ENCODE data around the gene COBLL1. TPM values are rescaled to one million over a fixed set of nuclear protein-coding genes. Genes with fewer than 3 reads are reported as not detected.

Gene COBLL1
- total and polyA plus RNA-seq, 3 donors from 2014 or later, result 5.4 to 17.3 (median 14.5) TPM

GRCh38 chr2:164882276-164882675, 40.7 kb upstream of the COBLL1 start:
- TF ChIP-seq CTCF (IDR thresholded peaks at IDR 0.05) (no peak), POLR2A (IDR thresholded peaks at IDR 0.05) (no peak)
- no peaks in the 10 kb centered on the region for H3K27me3 ChIP-seq
- DNase-seq, result peak; percentile 71
- H3K4me3 ChIP-seq, result no peak overlapping the region
- no peaks in the 10 kb centered on the region for H3K36me3 ChIP-seq (ENCODE audit: low read depth, missing control alignments)
- peak overlapping the region in 1 of 2 donors; percentile 57 for H3K27ac ChIP-seq
- intact Hi-C loops (cut with DNase I; ENCODE audit: low total_unique reads), result no loop called here
- peaks cover 5% of the 10 kb centered on the region for H3K4me1 ChIP-seq
- 41 to 55% methylated on average over 9 of the region's 9 CpGs for WGBS, 2 donors
- H3K9me3 ChIP-seq, result no peaks in the 10 kb centered on the region

GRCh38 chr2:164881524-164881923, 39.9 kb upstream of the COBLL1 start:
- intact Hi-C loops (cut with DNase I; ENCODE audit: low total_unique reads), result no loop called here
- TF ChIP-seq POLR2A (IDR thresholded peaks at IDR 0.05) (no peak), CTCF (IDR thresholded peaks at IDR 0.05) (no peak)
- Histone ChIP-seq H3K36me3 (ENCODE audit: low read depth, missing control alignments) (no peaks in the 10 kb centered on the region), H3K27ac (peak overlapping the region in 1 of 2 donors; percentile 37), H3K27me3 (no peaks in the 10 kb centered on the region), H3K4me1 (peaks cover 5% of the 10 kb centered on the region), H3K4me3 (no peak overlapping the region), H3K9me3 (no peaks in the 10 kb centered on the region)
- 42 to 76% methylated on average over 1 of the region's 1 CpG for WGBS, 2 donors
- DNase-seq, result no peak

GRCh38 chr2:164879901-164880535, 38.4 kb upstream of the COBLL1 start:
- intact Hi-C loops (cut with DNase I; ENCODE audit: low total_unique reads), result no loop called here
- H3K36me3 ChIP-seq (ENCODE audit: low read depth, missing control alignments), result no peaks in the 10 kb centered on the region
- no peaks in the 10 kb centered on the region for H3K9me3 ChIP-seq
- peaks cover 5% of the 10 kb centered on the region for H3K4me1 ChIP-seq
- TF ChIP-seq POLR2A (IDR thresholded peaks at IDR 0.05) (no peak), CTCF (IDR thresholded peaks at IDR 0.05) (no peak)
- 57 to 58% methylated on average over 2 of the region's 2 CpGs for WGBS, 2 donors
- H3K4me3 ChIP-seq, result no peak overlapping the region
- no peak overlapping the region for H3K27ac ChIP-seq
- H3K27me3 ChIP-seq, result no peaks in the 10 kb centered on the region
- DNase-seq, result no peak

DNA sequence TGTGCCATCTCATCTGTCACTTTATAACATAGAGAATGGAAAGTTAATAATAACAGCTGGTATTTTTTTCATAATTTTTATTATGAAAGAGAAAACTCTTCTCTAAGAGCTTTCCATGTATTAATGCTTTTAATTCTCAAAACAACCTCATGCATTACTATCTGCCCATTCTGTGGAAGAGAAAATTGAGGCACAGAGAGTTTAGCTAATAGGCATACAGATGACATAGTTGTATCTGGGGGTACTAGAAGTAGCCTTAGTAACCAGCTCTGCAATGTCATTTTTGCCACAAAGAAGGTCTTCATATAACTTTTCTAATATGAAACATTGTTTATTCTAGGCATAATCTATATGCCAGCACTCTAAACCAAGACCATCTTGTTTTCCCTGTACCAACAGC, 36.3 kb upstream of the COBLL1 start:
- Histone ChIP-seq H3K36me3 (ENCODE audit: low read depth, missing control alignments) (no peaks in the 10 kb centered on the region), H3K9me3 (no peaks in the 10 kb centered on the region), H3K4me1 (peaks cover 5% of the 10 kb centered on the region), H3K27me3 (no peaks in the 10 kb centered on the region), H3K27ac (no peak overlapping the region), H3K4me3 (no peak overlapping the region)
- TF ChIP-seq CTCF (IDR thresholded peaks at IDR 0.05) (no peak), POLR2A (IDR thresholded peaks at IDR 0.05) (no peak)
- DNase-seq, result no peak
- intact Hi-C loops (cut with DNase I; ENCODE audit: low total_unique reads), result no loop called here

DNA sequence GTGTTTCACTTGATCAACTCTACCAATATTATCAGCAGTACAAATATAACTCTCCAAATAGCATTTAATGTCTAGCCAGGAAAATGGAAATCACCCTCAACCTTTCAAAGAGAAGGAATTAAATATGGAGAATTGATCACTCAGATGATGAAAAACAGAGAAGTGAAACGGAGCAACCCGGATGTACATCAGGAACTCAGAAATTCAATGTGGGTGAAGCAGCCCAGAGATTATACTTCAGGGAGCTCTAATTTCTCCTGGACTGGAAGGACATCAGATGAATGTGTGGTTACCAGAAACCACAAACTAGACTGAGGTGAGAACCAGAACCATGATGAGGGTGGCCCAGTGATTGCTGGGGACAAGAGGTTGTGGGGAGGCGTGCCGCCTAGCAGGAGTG, 35.5 kb upstream of the COBLL1 start:
- Histone ChIP-seq H3K27ac (no peak overlapping the region), H3K27me3 (no peaks in the 10 kb centered on the region), H3K9me3 (no peaks in the 10 kb centered on the region), H3K4me3 (no peak overlapping the region), H3K4me1 (peaks cover 5% of the 10 kb centered on the region), H3K36me3 (ENCODE audit: low read depth, missing control alignments) (no peaks in the 10 kb centered on the region)
- intact Hi-C loops (cut with DNase I; ENCODE audit: low total_unique reads), result no loop called here
- no peak for DNase-seq
- TF ChIP-seq CTCF (IDR thresholded peaks at IDR 0.05) (no peak), POLR2A (IDR thresholded peaks at IDR 0.05) (no peak)
- WGBS, 2 donors, result 91 to 95% methylated on average over 4 of the region's 4 CpGs
